Body of pancreas (tissue), 4 donors: ENCODE data around the gene FASTK. TPM values are rescaled to one million over a fixed set of nuclear protein-coding genes. Genes with fewer than 3 reads are reported as not detected.

ENCODE experiments used
- ATAC-seq: fragments of 150-250 bp; one replicate; pipeline ENCODE4 v1.9.1; 2016
- DNase-seq, 4 donors: peaks; one replicate each; pipeline ENCODE4 v3.0.0-alpha.2; 2019
- H3K27ac ChIP-seq, 4 donors: fragments of 200-600 bp; sonication (generic); 1 replicate in 3 of 4; 2 replicates in 1 of 4; pipeline versions ENCODE4 v1.5.1 to v1.6.1; 2016 to 2019; ENCODE audit warnings: mild to moderate bottlenecking in 1 of 4, mixed read lengths in 1 of 4, moderate library complexity in 1 of 4
- H3K27me3 ChIP-seq, 2 donors: fragments of 200-600 bp; sonication (generic); one replicate each; pipeline ENCODE4 v1.6.0; 2016; ENCODE audit warnings: mild to moderate bottlenecking in 1 of 2
- H3K36me3 ChIP-seq, 2 donors: fragments of 200-600 bp; sonication (generic); replicated peaks in 1 of 2; 2 replicates each; pipeline ENCODE4 v1.5.1; 2016; ENCODE audit warnings: low read depth in 2 of 2; ENCODE audit not compliant: insufficient read depth in 1 of 2
- H3K4me1 ChIP-seq: fragments of 200-600 bp; sonication (generic); one replicate; pipeline ENCODE4 v1.6.0; 2016
- H3K4me3 ChIP-seq, 2 donors: fragments of 200-600 bp; sonication (generic); 1 replicate in 1 of 2; 2 replicates in 1 of 2; pipeline ENCODE4 v1.5.1; 2016 to 2019
- H3K9me3 ChIP-seq, 3 donors: fragments of 200-600 bp; sonication (generic); 1 replicate in 2 of 3; 2 replicates in 1 of 3; pipeline ENCODE4 v1.5.1; 2016
- CTCF ChIP-seq, 7 experiments: fragments of 450-650 bp in 4 of 7; fragments of 200-600 bp in 3 of 7; sonication (generic) in 3 of 7; IDR thresholded peaks; one replicate each; pipeline ENCODE4 v1.5.1; 2016 to 2019; ENCODE audit warnings: antibody characterized with exemption in 7 of 7
- POLR2A ChIP-seq, 3 donors: fragments of 450-650 bp; IDR thresholded peaks; one replicate each; pipeline ENCODE4 v1.6.1; 2016; ENCODE audit warnings: antibody characterized with exemption in 3 of 3, mild to moderate bottlenecking in 2 of 3
- WGBS, 2 donors: methylation state at CpG; one replicate each; pipeline ENCODE4 v1.1.5; 2017; 5-methylcytosine and 5-hydroxymethylcytosine counted together
- intact Hi-C: fragments of 100-400 bp; cut with DNase I; formaldehyde crosslinking; loops from one replicate; pipeline ENCODE4 v1.15.1; 2023
- total RNA-seq, 2 donors: library from RNA; depleted of rRNA; stranded (reverse); fragments of >200 nt; gene quantifications; one replicate each; pipeline ENCODE4 v1.1.0, GENCODE V29; 2016

Gene FASTK
- total RNA-seq, 2 donors from 2014 or later = 60.7 to 201 TPM

GRCh38 chr7:151091988-151092387, 11.4 kb upstream of the FASTK start:
- Histone ChIP-seq H3K36me3 (no peaks in the 10 kb centered on the region), H3K9me3 (no peaks in the 10 kb centered on the region), H3K27ac (no peak overlapping the region), H3K27me3 (no peaks in the 10 kb centered on the region), H3K4me3 (no peak overlapping the region), H3K4me1 (peaks cover 43% of the 10 kb centered on the region)
- TF ChIP-seq CTCF (IDR thresholded peaks at IDR 0.05) = no peak
- ATAC-seq = no peak
- DNase-seq = no peak
- intact Hi-C loops = no loop called here
- WGBS, 2 donors = 81 to 87% methylated on average over 14 of the region's 14 CpGs

GRCh38 chr7:151091431-151091830, 10.8 kb upstream of the FASTK start:
- 30 to 46% methylated on average over 5 to 6 of the region's 6 CpGs for WGBS, 2 donors
- H3K4me1 ChIP-seq = peaks cover 43% of the 10 kb centered on the region
- ATAC-seq = no peak
- H3K9me3 ChIP-seq = no peaks in the 10 kb centered on the region
- peak; percentile 52 to 72 (median 62) for DNase-seq
- H3K4me3 ChIP-seq = no peak overlapping the region
- no peaks in the 10 kb centered on the region for H3K36me3 ChIP-seq
- TF ChIP-seq CTCF (IDR thresholded peaks at IDR 0.05) (peak; percentile 37 to 61 (median 47)), POLR2A (IDR thresholded peaks at IDR 0.05) (no peak)
- no peaks in the 10 kb centered on the region for H3K27me3 ChIP-seq
- intact Hi-C loops = no loop called here
- no peak overlapping the region for H3K27ac ChIP-seq

- no peak for TF ChIP-seq POLR2A (IDR thresholded peaks at IDR 0.05)
- TF ChIP-seq CTCF (IDR thresholded peaks at IDR 0.05) = no peak
- Histone ChIP-seq H3K4me1 (peaks cover 43% of the 10 kb centered on the region), H3K4me3 (no peak overlapping the region), H3K9me3 (no peaks in the 10 kb centered on the region), H3K27ac (no peak overlapping the region), H3K36me3 (no peaks in the 10 kb centered on the region), H3K27me3 (no peaks in the 10 kb centered on the region)
- ATAC-seq = no peak
- DNase-seq = no peak
- intact Hi-C loops = no loop called here
- 80 to 82% methylated on average over 7 of the region's 7 CpGs for WGBS, 2 donors
Observed at GRCh38 chr7:151091003-151091402, 10.4 kb upstream of the FASTK start.

- Histone ChIP-seq H3K4me3 (no peak overlapping the region), H3K36me3 (no peaks in the 10 kb centered on the region), H3K27ac (peak overlapping the region; percentile 84 to 89 (median 88)), H3K9me3 (no peaks in the 10 kb centered on the region), H3K4me1 (peaks cover 51% of the 10 kb centered on the region), H3K27me3 (no peaks in the 10 kb centered on the region)
- intact Hi-C loops = no loop called here
- ATAC-seq (no peak), DNase-seq (peak in 3 of 4 donors; percentile 47 to 56 (median 55))
- TF ChIP-seq POLR2A (IDR thresholded peaks at IDR 0.05) (no peak), CTCF (IDR thresholded peaks at IDR 0.05) (no peak)
- 50 to 61% methylated on average over 20 to 21 of the region's 22 CpGs for WGBS, 2 donors
Observed at GRCh38 chr7:151089893-151090730, 9.5 kb upstream of the FASTK start.
